Right atrium auricular region (tissue), 2 donors: ENCODE measurements around the gene KCNIP1. TPM values are rescaled to one million over a fixed set of nuclear protein-coding genes. Genes with fewer than 3 reads are reported as not detected.

Experiments
- DNase-seq: peaks from one replicate; pipeline ENCODE4 v3.0.0-alpha.2; 2019; ENCODE audit warnings: low spot score
- H3K27ac ChIP-seq, 2 donors: fragments of 200-600 bp; sonication (generic); 1 replicate in 1 of 2; 2 replicates in 1 of 2; pipeline ENCODE4 v1.5.1; 2016 to 2019
- H3K27me3 ChIP-seq, 2 donors: fragments of 200-600 bp; sonication (generic); one replicate each; pipeline versions ENCODE4 v1.5.1 to v1.6.0; 2017 to 2019
- H3K36me3 ChIP-seq: fragments of 200-600 bp; sonication (generic); one replicate; pipeline ENCODE4 v1.5.1; 2016
- H3K4me1 ChIP-seq, 2 donors: fragments of 200-600 bp; sonication (generic); one replicate each; pipeline versions ENCODE4 v1.5.1 to v1.6.0; 2017 to 2019
- H3K4me3 ChIP-seq, 2 donors: fragments of 200-600 bp; sonication (generic); 1 replicate in 1 of 2; 2 replicates in 1 of 2; pipeline ENCODE4 v1.5.1; 2017 to 2019; ENCODE audit warnings: mild to moderate bottlenecking in 1 of 2, moderate library complexity in 1 of 2
- H3K9me3 ChIP-seq, 2 donors: fragments of 200-600 bp; sonication (generic); one replicate each; pipeline ENCODE4 v1.5.1; 2019
- CTCF ChIP-seq, 2 donors: fragments of 200-600 bp; sonication (generic); IDR thresholded peaks; one replicate each; pipeline ENCODE4 v1.5.1; 2019; ENCODE audit warnings: antibody characterized with exemption in 2 of 2
- total RNA-seq, 2 donors: library from RNA; depleted of rRNA; stranded (reverse); fragments of >200 nt; gene quantifications; one replicate each; pipeline ENCODE4 v1.1.0, GENCODE V29; 2016

KCNIP1 gene
- total RNA-seq, 2 donors from 2014 or later: not detected

GRCh38 chr5:170693701-170694100, 189.9 kb downstream of the KCNIP1 start:
- DNase-seq: no peak

GRCh38 chr5:170694911-170695310, 191.1 kb downstream of the KCNIP1 start:
- Histone ChIP-seq H3K4me3 (no peak overlapping the region), H3K27ac (no peak overlapping the region), H3K4me1 (no peaks in the 10 kb centered on the region), H3K27me3 (no peaks in the 10 kb centered on the region), H3K9me3 (no peaks in the 10 kb centered on the region), H3K36me3 (no peaks in the 10 kb centered on the region)
- DNase-seq: no peak
- no peak for TF ChIP-seq CTCF (IDR thresholded peaks at IDR 0.05)

More at GRCh38 chr5:170693701-170694100, 189.9 kb downstream of the KCNIP1 start:
- Histone ChIP-seq H3K4me3 (no peak overlapping the region), H3K27ac (no peak overlapping the region), H3K27me3 (no peaks in the 10 kb centered on the region), H3K9me3 (no peaks in the 10 kb centered on the region), H3K4me1 (no peaks in the 10 kb centered on the region), H3K36me3 (no peaks in the 10 kb centered on the region)
- no peak for TF ChIP-seq CTCF (IDR thresholded peaks at IDR 0.05)

GRCh38 chr5:170697031-170697430, 193.2 kb downstream of the KCNIP1 start:
- no peaks in the 10 kb centered on the region for H3K4me1 ChIP-seq
- H3K9me3 ChIP-seq: no peaks in the 10 kb centered on the region
- H3K36me3 ChIP-seq: no peaks in the 10 kb centered on the region
- no peak overlapping the region for H3K27ac ChIP-seq
- no peak for DNase-seq
- H3K4me3 ChIP-seq: no peak overlapping the region
- H3K27me3 ChIP-seq: no peaks in the 10 kb centered on the region
- TF ChIP-seq CTCF (IDR thresholded peaks at IDR 0.05): no peak

- Histone ChIP-seq H3K36me3 (no peaks in the 10 kb centered on the region), H3K4me1 (no peaks in the 10 kb centered on the region), H3K27me3 (no peaks in the 10 kb centered on the region), H3K4me3 (no peak overlapping the region), H3K9me3 (no peaks in the 10 kb centered on the region), H3K27ac (no peak overlapping the region)
- no peak for TF ChIP-seq CTCF (IDR thresholded peaks at IDR 0.05)
- no peak for DNase-seq
Measured at GRCh38 chr5:170700503-170700902, 196.7 kb downstream of the KCNIP1 start.

- H3K27me3 ChIP-seq: no peaks in the 10 kb centered on the region
Measured at GRCh38 chr5:170701334-170701733, 197.5 kb downstream of the KCNIP1 start.

More at GRCh38 chr5:170701334-170701733, 197.5 kb downstream of the KCNIP1 start:
- TF ChIP-seq CTCF (IDR thresholded peaks at IDR 0.05): no peak
- no peaks in the 10 kb centered on the region for H3K4me1 ChIP-seq
- no peak overlapping the region for H3K4me3 ChIP-seq
- no peak overlapping the region for H3K27ac ChIP-seq
- H3K9me3 ChIP-seq: no peaks in the 10 kb centered on the region
- H3K36me3 ChIP-seq: no peaks in the 10 kb centered on the region
- DNase-seq: no peak
